Adipocyte (in vitro differentiated cells): Measurements from ENCODE around the gene LCE2D.
"Not testable (repeated sequence)": the region's sequence is repeated elsewhere in the genome, so short reads cannot be mapped to it uniquely, and the experiment has no call there.

Source experiments
- DNase-seq: peaks from one replicate; pipeline ENCODE4 v3.0.0-alpha.2; 2015; ENCODE audit warnings: low read depth
- H3K27me3 ChIP-seq: replicated peaks from 2 replicates; pipeline ENCODE4 v1.7.0; 2013; ENCODE audit warnings: mild to moderate bottlenecking, low read length, moderate library complexity; ENCODE audit not compliant: control insufficient read depth, insufficient read depth
- H3K36me3 ChIP-seq: 2 replicates; pipeline ENCODE4 v1.7.0; 2013; ENCODE audit warnings: low read length, mild to moderate bottlenecking, moderate library complexity; ENCODE audit not compliant: control insufficient read depth, insufficient read depth, severe bottlenecking
- H3K4me1 ChIP-seq: 2 replicates; pipeline ENCODE4 v1.7.0; 2013; ENCODE audit warnings: mild to moderate bottlenecking, low read length, moderate library complexity; ENCODE audit not compliant: control insufficient read depth, insufficient read depth
- H3K4me3 ChIP-seq: 2 replicates; pipeline ENCODE4 v1.7.0; 2013; ENCODE audit warnings: mild to moderate bottlenecking, low read length, moderate library complexity
- H3K9ac ChIP-seq: 2 replicates; pipeline ENCODE4 v1.7.0; 2013; ENCODE audit warnings: mild to moderate bottlenecking, low read length, moderate library complexity
- H3K9me3 ChIP-seq: 2 replicates; pipeline ENCODE4 v1.7.0; 2013; ENCODE audit warnings: mild to moderate bottlenecking, low read length, moderate library complexity; ENCODE audit not compliant: control insufficient read depth

LCE2D gene

DNA sequence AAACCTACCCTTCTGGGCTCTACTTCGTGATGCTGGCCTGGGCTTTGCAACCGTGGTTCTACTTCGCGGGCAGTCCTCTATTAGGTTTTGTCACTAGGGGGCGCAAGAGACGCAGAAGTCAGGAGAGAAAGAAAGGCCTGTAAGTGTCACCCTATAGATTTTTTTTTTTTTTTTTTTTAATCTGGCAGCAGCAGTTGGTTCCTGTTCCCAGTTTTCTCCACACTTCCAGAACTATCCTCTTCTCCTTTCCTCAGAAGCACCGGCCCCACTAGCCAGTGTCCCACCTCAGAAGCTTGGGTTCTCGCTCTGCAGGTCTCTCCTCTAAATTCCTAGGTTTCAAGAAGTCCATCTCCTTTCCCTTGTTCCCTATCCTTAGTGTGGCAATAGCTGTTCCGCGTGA lies 9.1 kb upstream of the LCE2D start:
- Histone ChIP-seq H3K27me3 (no peaks in the 10 kb centered on the region), H3K36me3 (no peaks in the 10 kb centered on the region), H3K9me3 (no peaks in the 10 kb centered on the region), H3K9ac (no peak overlapping the region), H3K4me1 (no peaks in the 10 kb centered on the region), H3K4me3 (no peak overlapping the region)
- DNase-seq = peak; percentile 37

DNA sequence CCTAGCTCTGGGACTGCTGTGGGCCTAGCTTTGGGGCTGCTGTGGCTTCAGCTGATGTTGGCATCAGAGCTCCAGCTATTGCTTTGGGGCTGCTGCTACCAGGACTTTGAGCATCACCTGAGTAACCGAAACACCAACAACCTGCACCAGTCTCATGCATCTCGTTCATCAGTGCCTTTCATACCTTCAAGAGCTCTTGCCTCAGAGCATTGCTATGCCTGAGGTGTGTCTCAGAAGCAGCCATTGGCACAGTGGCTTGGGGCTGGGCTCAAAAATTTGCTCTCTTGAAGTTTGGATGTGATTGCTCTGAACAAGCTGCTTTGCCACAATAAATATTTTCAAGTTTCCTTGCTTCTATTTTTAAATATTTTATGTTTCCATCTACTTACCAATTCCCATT lies 6.7 kb upstream of the LCE2D start:
- Histone ChIP-seq H3K36me3 (no peaks in the 10 kb centered on the region), H3K9me3 (no peaks in the 10 kb centered on the region)

DNA sequence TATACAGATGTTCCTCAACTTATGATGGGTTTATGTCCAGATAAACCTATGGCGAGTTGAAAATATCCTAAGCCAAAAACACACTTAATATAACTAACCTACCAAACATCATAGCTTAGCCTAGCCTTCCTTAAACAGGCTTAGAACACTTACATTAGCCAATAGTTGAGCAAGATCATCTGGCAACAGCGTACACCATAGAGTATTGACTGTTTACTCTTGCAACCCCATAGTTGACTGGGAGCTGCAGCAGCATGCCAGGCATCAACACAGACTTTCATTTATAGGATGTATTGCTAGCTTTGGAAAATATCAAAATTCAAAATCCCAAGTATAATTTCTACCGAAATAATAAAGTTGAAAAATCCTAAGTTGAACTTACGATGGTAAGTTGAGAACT lies 5.5 kb upstream of the LCE2D start:
- no peak for DNase-seq
- H3K27me3 ChIP-seq = no peaks in the 10 kb centered on the region
- no peak overlapping the region for H3K9ac ChIP-seq
- H3K9me3 ChIP-seq = no peaks in the 10 kb centered on the region
- H3K36me3 ChIP-seq = no peaks in the 10 kb centered on the region
- H3K4me1 ChIP-seq = no peaks in the 10 kb centered on the region
- no peak overlapping the region for H3K4me3 ChIP-seq

More for the DNA sequence above, 6.7 kb upstream of the LCE2D start:
- no peaks in the 10 kb centered on the region for H3K27me3 ChIP-seq
- no peak overlapping the region for H3K4me3 ChIP-seq
- no peak overlapping the region for H3K9ac ChIP-seq
- H3K4me1 ChIP-seq = no peaks in the 10 kb centered on the region
- DNase-seq = no peak

DNA sequence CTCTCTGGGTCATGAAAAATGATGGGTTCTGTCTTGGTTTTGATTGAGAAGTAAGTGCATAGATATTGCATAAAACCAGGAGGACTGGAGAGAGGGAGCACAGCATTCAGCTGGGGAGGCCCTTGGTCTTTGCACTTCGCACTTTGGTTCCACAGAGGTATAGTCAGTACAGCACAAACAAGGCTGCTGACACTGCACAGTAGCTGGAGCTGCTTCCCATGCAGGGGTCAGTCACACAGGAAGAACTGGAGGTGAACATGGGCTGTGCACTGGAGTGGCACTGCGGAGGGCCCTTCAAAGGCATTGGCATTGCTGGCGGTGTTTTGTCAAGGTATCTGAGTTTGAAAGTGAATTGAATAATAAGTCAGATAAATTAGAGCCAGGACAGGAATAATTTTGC lies 4.5 kb upstream of the LCE2D start:
- no peak for DNase-seq
- H3K4me3 ChIP-seq = no peak overlapping the region
- H3K36me3 ChIP-seq = no peaks in the 10 kb centered on the region
- no peaks in the 10 kb centered on the region for H3K4me1 ChIP-seq
- H3K9me3 ChIP-seq = no peaks in the 10 kb centered on the region
- no peaks in the 10 kb centered on the region for H3K27me3 ChIP-seq
- H3K9ac ChIP-seq = no peak overlapping the region

DNA sequence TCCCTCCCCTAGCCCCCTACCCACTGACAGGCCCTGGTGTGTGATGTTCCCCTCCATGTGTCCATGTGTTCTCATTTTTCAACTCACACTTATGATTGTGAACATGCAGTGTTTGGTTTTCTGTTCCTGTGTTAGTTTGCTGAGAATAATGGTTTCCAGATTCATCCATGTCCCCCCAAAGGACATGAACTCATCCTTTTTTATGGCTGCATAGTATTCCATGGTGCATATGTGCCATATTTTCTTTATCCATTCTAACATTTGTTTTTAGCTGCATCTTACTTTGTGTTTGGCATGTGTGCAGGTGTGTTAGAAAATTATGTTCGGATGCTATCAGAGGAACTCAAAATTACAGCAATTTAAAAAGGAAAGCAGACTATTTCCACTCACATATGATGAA lies 3.0 kb downstream of the LCE2D start:
- not testable (repeated sequence) for DNase-seq, H3K27me3 ChIP-seq, H3K4me1 ChIP-seq, H3K9me3 ChIP-seq, H3K9ac ChIP-seq, H3K36me3 ChIP-seq, H3K4me3 ChIP-seq

DNA sequence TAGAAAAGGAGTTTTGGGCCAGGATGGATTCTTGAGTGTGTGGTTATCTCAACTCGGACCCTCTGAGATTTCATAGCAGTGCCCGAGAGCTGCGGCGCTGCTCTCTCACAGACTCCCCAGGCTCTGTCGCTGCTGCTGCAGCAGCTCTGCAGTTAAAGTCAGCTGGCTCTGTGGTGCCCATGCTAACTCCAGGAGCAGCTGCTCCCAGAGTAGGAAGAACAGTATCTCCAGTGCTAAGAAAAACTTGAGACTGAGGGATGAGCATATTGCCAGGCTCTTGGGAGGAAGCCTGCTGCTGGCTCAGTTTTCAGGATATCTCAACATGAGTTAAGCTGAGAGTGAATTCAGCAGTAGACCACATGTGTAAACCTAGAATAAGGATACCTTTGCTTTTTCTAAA lies 4.5 kb downstream of the LCE2D start:
- H3K9ac ChIP-seq = no peak overlapping the region
- no peaks in the 10 kb centered on the region for H3K4me1 ChIP-seq
- no peak for DNase-seq
- H3K27me3 ChIP-seq = no peaks in the 10 kb centered on the region
- H3K9me3 ChIP-seq = no peaks in the 10 kb centered on the region
- no peak overlapping the region for H3K4me3 ChIP-seq
- no peaks in the 10 kb centered on the region for H3K36me3 ChIP-seq

DNA sequence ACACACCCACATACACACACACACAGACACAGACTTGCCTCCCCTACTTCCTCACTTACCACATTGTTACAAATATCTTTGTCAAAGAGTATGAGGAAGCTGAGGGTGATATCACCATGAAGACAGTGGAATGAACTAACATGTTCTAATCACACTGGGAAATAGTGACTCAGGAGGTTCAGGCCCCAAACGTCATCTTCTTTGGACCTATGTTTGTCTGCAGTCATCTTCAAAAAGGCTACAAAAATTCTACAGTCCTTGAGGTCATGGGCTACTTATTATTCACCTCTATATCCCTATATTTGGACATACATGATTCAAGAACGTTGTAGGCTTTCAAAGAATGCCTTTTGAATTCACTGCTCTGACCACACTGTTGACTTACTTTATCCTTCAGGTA lies 9.8 kb downstream of the LCE2D start:
- no peaks in the 10 kb centered on the region for H3K27me3 ChIP-seq
- no peak overlapping the region for H3K4me3 ChIP-seq
- no peaks in the 10 kb centered on the region for H3K36me3 ChIP-seq
- no peaks in the 10 kb centered on the region for H3K4me1 ChIP-seq
- H3K9ac ChIP-seq = no peak overlapping the region
- no peaks in the 10 kb centered on the region for H3K9me3 ChIP-seq
- no peak for DNase-seq

DNA sequence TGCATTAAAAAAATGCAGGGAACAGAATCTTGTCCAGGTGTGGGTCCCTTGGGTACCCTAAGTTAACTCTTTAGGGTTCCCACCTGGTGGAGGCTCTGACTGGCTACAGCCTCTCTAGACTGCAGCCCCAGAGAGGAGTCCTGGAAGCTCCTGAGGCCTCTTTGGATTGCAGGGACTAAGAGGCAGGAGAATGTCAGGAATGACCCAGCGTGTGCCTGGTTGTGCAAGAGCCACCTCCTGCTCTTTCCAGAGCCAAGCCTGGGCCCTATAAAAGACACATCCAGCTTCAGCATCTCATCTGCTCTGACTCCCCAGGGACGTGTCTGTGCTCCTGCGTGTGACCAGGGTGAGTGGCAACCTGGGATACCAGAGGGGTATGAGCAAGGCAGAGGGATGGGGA lies 11.8 kb downstream of the LCE2D start, which contains the start of gene LCE2C:
TSS of gene LCE2C (plus strand) at position 297 of the 400 bp plus-strand sequence. CDS start 737 bp downstream, outside the sequence.
- H3K4me1 ChIP-seq, H3K4me3 ChIP-seq, H3K9me3 ChIP-seq, H3K36me3 ChIP-seq, H3K27me3 ChIP-seq, DNase-seq, H3K9ac ChIP-seq: not testable (repeated sequence)

DNA sequence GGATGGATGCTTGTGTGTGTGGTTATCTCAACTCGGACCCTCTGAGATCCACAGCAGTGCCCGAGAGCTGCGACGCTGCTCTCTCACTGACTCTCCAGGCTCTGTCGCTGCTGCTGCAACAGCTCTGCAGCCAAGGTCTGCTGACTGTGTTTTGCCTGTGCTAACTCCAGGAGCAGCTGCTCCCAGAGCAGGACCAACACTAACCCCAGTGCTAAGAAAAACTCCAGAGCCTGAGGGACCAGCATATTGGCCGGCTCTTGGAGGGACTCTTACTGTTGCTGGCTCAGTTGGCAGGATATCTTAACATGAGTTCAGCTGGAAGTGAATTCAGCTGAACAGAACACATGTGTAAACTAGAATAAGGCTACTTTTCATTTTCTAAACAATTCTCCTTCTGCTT lies 16.3 kb downstream of the LCE2D start:
- no peak overlapping the region for H3K4me3 ChIP-seq
- no peaks in the 10 kb centered on the region for H3K27me3 ChIP-seq
- DNase-seq = no peak
- no peaks in the 10 kb centered on the region for H3K9me3 ChIP-seq
- H3K9ac ChIP-seq = no peak overlapping the region
- no peaks in the 10 kb centered on the region for H3K36me3 ChIP-seq
- no peaks in the 10 kb centered on the region for H3K4me1 ChIP-seq

DNA sequence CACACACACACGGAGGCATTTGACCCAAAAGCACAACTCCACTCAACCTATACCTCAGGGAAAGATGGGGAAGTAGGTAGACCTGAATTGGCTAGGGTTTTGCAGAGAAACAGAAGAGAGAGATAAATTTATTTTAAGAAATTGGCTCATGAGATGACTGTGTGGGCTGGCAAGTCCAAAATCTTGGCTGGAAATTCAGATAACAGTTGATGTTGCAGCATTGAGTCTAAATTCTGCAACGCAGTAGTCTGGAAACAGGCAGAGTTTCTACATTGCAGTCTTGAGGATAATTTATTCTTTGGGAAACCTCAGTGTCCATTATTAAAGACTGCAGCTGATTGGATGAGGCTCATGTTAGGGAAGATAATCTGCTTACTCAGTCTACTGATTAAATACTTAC lies 18.4 kb downstream of the LCE2D start:
- no peaks in the 10 kb centered on the region for H3K36me3 ChIP-seq
- H3K9ac ChIP-seq = no peak overlapping the region
- no peak overlapping the region for H3K4me3 ChIP-seq
- no peak for DNase-seq
- no peaks in the 10 kb centered on the region for H3K9me3 ChIP-seq
- H3K4me1 ChIP-seq = no peaks in the 10 kb centered on the region
- H3K27me3 ChIP-seq = no peaks in the 10 kb centered on the region

DNA sequence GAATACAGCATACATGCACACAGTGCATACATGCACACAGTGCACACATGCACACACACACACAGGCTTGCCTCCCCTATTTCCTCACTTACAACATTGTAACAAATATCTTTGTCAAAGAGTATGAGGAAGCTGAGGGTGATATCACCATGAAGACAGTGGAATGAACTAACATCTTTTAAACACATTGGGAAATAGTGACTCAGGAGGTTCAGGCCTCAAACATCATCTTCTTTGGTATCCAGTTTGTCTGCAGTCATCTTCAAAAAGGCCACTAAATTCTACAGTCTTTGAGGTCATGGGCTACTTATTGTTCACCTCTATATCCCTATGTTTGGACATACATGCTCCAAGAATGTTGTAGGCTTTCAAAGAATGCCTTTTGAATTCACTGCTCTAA lies 20.7 kb downstream of the LCE2D start:
- no peaks in the 10 kb centered on the region for H3K9me3 ChIP-seq

DNA sequence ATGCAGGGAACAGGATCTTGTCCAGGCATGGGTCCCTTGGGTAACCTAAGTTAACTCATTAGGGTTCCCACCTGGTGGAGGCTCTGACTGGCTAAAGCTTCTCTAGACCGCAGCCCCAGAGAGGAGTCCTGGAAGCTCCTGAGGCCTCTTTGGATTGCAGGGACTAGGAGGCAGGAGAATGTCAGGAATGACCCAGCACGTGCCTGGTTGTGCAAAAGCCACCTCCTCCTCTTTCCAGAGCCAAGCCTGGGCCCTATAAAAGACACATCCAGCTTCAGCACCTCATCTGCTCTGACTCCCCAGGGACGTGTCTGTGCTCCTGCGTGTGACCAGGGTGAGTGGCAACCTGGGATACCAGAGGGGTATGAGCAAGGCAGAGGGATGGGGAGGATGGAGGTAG lies 22.6 kb downstream of the LCE2D start, which contains the start of gene LCE2B:
TSS of gene LCE2B (plus strand) at position 301 of the 400 bp plus-strand sequence. CDS start 721 bp downstream, outside the sequence.
- not testable (repeated sequence) for H3K4me3 ChIP-seq, DNase-seq, H3K27me3 ChIP-seq, H3K9me3 ChIP-seq, H3K9ac ChIP-seq, H3K4me1 ChIP-seq, H3K36me3 ChIP-seq

More for the DNA sequence above, 20.7 kb downstream of the LCE2D start:
- no peaks in the 10 kb centered on the region for H3K4me1 ChIP-seq
- no peak for DNase-seq
- no peak overlapping the region for H3K4me3 ChIP-seq
- H3K36me3 ChIP-seq = no peaks in the 10 kb centered on the region
- no peak overlapping the region for H3K9ac ChIP-seq
- peaks cover 2% of the 10 kb centered on the region for H3K27me3 ChIP-seq
